WI38 (cell line): ENCODE results near the gene RALBP1.

ENCODE experiments used
- H3K4me3 ChIP-seq: 2 replicates; pipeline ENCODE4 v1.5.1; 2011; ENCODE audit warnings: low read depth, mild to moderate bottlenecking, control low read depth, low read length
- TF ChIP-seq, protein P1 (sequence below): IDR thresholded peaks from 2 replicates; pipeline ENCODE4 v1.5.1; 2012; ENCODE audit warnings: low read depth, mild to moderate bottlenecking, control low read depth, low read length

Gene RALBP1

DNA sequence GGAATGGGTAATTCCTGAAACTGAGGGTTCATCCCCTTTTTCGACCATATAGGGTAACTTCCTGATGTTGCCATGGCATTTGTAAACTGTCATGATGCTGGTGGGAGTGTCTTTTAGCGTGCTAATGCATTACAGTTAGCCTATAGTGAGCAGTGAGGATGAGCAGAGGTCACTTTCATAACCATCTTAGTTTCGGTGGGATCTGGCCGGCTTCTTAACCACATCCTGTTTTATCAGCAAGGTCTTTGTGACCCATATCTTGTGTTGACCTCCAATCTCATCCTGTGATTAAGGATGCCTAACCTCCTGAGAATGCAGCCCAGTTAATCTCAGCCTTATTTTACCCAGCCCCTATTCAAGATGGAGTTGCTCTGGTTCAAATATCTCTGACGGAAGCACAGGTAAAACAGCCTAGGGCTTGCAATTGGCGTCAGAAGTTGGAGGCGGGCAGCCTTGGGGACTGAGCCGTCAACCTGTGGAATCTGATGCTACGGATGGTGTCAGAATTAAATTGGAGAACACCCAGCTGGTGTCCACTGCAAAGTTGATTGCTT is 19.5 kb downstream of the RALBP1 start:
- TF ChIP-seq, protein P1, sequence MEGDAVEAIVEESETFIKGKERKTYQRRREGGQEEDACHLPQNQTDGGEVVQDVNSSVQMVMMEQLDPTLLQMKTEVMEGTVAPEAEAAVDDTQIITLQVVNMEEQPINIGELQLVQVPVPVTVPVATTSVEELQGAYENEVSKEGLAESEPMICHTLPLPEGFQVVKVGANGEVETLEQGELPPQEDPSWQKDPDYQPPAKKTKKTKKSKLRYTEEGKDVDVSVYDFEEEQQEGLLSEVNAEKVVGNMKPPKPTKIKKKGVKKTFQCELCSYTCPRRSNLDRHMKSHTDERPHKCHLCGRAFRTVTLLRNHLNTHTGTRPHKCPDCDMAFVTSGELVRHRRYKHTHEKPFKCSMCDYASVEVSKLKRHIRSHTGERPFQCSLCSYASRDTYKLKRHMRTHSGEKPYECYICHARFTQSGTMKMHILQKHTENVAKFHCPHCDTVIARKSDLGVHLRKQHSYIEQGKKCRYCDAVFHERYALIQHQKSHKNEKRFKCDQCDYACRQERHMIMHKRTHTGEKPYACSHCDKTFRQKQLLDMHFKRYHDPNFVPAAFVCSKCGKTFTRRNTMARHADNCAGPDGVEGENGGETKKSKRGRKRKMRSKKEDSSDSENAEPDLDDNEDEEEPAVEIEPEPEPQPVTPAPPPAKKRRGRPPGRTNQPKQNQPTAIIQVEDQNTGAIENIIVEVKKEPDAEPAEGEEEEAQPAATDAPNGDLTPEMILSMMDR: no peak
- H3K4me3 ChIP-seq: no peak overlapping the region

DNA sequence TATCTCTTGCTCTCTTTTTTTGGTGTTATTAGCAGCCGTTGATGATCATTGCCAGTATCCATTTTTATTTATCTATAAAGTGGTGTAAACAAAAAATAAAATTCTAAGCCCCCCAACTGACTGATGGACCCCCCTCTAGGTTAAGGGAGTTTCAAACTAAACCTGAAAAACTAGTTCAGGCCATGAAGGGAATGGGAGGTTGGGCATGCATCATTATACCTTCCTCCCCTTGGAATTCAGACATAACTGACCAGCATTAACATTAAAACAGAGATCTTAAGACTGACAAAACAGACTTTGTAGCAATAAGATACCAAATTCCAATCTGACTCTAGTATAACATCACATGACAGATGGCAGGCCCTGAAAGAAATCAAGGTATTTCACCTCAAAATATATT is 20.2 kb downstream of the RALBP1 start:
- no peak overlapping the region for H3K4me3 ChIP-seq
- TF ChIP-seq, protein P1: no peak

DNA sequence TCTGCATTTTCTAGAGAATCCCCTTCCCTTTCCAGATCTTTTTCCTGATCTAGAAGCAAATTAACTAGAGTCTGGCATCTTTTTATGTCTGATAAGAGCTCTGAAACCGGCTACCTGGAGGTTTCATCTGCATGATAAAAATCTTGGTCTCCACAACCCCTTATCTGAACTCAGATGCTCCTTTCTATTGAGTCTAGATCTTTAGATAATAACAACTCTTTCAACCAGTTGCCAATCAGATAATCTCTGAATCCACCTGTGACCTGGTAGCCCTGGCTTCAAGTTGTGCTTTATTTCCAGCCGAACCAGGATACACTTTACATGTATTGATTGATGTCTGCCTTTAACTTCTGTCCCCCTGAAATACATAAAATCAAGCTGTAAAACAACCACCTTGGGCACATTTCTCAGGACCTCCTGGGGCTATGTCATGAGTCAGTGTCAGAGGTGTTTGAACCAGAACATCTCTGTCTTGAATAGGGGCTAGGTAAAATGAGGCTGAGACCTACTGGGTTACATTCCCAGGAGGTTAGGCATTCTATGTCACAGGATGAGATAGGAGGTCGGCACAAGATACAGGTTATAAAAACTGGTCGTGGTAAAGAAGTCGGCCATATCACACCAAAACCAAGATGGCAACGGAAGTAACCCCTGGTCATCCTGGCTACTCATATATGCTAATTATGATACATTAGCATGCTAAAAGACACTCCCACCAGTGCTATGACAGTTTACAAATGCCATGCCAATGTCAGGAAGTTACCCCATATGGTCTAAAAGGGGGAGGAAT is 20.8 kb downstream of the RALBP1 start:
- TF ChIP-seq, protein P1: no peak
- H3K4me3 ChIP-seq: no peak overlapping the region

DNA sequence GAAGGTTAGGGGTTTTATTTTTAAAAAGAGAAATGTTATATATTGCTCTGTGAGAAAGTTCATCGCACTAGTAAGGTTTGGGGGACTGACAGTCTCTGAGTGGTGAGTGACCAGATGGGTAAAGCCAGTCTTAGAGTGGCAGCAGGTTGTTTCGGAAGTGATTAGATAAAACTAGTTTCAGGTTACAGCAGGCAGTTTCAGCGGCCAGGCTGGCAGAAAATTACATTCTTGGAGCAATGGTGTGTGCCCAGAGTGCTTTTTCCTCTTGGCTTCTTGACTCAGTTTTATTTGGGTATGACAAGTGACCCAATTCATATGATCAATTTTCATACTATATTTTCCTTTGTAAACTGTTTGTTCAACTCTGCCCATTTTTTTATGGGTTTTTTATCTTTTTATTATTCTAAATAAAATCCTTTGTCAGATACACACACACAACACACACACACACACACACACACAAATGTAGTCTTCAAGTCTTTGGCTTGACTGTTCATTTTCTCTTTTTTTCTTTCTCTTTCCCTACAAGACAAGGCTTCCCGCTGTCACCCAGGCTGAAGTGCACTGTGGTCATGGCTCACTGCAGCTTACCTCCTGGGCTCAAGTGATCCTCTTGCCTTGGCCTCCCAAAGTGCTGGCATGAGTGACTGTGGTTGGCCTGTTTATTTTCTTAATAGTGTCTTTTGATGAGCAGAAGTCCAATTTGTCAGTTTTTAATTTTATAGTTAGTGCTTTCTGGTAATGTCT is 30.9 kb downstream of the RALBP1 start:
- H3K4me3 ChIP-seq: no peak overlapping the region
- TF ChIP-seq, protein P1: no peak

DNA sequence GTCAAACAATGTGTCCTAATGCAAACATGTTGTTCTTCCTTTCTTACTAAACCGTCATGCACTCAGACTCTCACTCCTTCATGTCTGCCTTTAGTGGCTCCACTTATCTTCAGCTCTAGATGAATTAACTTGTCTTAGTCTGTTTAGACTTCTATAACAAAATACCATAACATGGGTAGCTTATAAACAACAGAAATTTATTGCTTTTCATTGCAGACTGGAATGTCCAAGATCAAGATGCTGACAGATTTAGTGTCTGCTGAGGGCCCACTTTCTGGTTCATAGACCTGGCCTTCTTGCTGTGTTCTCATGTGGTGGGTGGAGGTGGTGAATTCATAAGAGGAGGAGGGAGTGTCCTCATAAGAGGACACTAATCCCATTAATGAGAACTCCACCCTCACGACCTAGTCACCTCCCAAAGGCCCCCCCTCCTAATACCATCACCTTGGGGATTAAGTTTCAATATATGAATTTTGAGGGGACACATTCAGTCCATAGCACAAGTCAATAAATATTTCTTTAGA is 32.3 kb downstream of the RALBP1 start:
- TF ChIP-seq, protein P1: no peak
- H3K4me3 ChIP-seq: no peak overlapping the region

DNA sequence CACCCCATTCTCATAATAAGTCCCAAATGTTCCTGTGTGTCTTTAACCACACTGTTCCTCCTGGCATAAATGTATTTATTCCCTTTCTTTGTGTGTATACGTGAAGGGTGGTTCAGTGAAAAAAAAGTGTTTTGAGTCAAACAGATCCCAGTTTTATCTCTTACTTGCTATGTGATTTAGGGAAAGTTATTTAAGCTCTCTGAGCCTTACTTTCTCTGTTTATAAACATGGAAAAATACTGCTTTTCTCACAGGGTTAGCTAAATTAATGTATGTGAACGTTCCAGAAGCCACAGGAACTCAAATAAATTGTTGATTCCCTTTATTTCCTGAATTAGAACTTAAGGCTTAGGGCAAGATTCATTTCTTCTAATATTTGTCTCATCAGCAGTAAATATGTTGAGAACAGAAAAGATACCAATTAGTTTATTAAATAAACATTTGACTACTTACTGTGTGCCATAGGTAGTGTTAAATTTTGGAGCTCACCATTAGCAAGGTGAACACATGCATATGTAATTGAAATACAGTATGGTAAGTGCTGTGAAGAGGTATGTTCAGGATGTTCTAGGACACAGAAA is 33.2 kb downstream of the RALBP1 start:
- no peak overlapping the region for H3K4me3 ChIP-seq
- TF ChIP-seq, protein P1: no peak
